NCI-H524 (cell line): ENCODE measurements around the gene STAG2.
A peak's percentile ranks its signal among the peaks of the same experiment; 100 is the strongest.
"Not testable (repeated sequence)": the region's sequence is repeated elsewhere in the genome, so short reads cannot be mapped to it uniquely, and the experiment has no call there.

ENCODE experiments used
- DNase-seq, 2 experiments: peaks; one replicate each; lab custom pipeline; 2025; lab: John Stamatoyannopoulos, UW

Gene STAG2

DNA sequence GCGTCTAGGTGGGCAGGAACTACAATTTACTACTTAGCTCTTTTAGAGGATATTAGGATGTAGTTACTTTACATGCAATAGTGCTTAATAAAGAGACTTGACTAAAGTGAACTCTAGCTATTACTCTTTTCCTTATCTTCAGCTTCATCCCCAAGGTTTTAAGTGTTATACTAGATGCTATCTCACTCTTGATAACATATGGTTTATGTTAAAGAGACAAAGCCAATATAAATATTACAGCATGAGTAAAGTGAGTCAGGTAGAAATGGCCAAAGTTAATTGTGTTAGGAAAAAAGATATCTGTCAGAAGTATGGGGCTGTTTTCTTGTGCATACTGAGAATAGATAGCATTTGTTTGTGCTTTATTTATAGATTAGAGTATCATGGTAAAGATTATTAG lies 80.5 kb downstream of the STAG2 start:
- no peak for DNase-seq

DNA sequence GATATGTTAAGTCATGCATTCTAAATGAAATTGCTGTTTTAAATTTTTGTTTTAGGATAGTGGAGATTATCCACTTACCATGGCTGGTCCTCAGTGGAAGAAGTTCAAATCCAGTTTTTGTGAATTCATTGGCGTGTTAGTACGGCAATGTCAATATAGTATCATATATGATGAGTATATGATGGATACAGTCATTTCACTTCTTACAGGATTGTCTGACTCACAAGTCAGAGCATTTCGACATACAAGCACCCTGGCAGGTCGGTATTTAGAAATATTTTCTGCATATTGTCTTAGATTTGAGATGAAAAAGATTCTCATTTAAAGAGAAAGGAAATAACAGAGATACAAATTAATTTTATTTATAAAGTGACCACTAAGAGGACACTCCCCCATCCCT lies 83.6 kb downstream of the STAG2 start:
- DNase-seq: no peak

DNA sequence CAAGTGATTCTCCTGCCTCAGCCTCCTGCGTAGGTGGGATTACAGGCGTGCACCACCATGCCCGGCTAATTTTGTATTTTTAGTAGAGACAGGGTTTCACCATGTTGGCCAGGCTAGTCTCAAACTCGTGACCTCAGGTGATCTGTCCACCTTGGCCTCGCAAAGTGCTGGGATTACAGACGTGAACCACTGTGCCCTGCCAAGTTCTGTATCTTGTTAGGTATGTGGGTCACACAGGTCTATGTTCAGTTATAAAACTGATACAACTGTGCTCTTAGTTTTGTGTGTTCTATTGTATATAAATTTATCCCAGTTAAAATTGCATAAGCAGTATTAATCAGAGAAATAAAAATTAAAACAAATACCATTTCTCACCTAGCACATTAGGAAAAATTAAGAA lies 122.9 kb downstream of the STAG2 start:
- not testable (repeated sequence) for DNase-seq

DNA sequence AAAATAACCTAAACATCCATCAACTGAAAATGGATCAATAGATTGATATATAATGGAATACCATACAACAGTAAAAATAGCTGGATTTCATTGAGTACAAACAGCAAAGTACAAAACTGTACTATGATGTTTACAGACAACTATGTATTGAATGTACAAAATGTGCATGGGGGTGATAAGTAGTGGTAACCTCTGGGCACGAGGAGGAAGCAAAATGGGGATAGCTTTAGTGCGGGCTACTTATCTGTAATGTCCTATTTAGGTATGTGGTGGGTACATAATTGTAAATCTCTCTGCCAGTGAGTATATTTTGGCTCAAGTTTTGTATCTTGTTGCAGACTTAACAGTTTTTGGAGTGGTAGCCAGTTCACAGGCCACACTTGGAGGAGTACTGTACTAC lies 123.6 kb downstream of the STAG2 start:
- no peak for DNase-seq

DNA sequence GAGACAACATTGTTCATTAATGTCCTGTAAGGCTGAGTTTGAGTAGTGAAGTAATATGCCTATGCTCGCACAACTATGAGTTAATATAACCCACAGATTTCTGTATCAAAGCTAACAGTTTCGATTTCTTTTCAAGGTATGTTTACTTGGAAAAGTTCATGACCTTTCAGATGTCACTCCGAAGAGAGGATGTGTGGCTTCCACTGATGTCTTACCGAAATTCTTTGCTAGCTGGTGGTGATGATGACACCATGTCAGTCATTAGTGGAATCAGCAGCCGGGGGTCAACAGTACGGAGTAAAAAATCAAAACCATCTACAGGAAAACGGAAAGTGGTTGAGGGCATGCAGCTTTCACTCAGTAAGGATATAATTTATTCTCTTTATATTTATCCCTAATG lies 124.9 kb downstream of the STAG2 start:
- DNase-seq: no peak

DNA sequence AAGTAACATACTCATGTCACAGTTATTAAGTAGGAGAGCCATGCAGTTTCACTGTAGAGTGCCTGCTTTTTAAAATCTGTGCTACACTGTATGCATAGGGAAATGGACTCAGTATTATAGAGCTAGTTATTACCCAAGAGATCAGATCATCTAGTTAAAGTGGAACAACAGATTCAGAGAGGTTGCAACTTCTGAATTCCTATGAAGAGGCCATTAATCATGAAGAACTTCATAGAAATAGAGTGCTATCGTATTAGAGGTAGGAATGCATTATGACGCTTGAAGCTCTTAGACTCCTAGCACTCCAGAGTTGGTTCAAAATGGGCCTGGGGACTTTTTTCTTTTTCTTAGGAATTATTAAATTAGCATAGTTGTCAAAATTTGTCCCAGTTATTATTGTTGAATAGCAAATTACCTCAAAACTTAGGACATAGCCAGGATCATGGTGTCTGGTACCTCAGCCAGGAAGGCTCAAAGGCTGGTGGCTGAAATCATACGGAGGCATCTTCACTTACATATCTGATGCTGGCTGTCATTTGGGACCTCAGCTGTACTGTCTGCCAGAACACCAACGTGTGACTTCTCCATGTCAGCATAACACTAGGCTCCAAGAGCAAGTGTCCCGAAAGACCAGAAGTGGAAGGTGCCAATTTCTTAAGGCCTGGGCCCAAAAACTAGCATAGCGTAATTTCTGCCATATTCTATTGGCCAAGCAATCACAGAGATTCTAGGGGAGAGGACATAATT lies 125.7 kb downstream of the STAG2 start:
- no peak for DNase-seq

- no peak for DNase-seq
Measured at GRCh38 chrX:124093222-124093621, 131.7 kb downstream of the STAG2 start.

DNA sequence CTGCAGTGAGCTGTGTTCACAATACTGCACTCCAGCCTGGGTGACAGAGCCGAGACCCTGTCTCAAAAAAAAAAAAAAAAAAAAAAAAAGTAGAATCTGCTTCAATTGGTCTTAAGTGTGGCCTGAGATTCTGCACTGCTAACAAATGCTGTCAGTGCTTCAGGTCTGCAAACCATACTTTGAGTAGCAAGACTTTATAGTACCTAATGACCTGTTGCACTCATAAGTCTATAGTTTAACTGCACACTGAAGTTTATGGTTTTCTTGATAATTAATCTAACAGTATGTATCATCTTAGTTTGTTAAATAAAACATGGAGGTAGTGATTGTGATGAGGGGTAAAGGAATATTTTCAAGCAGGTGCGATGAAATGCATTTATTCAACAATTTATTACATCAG lies 135.6 kb downstream of the STAG2 start:
- DNase-seq: no peak

GRCh38 chrX:124098089-124098488 lies 136.6 kb downstream of the STAG2 start:
- DNase-seq: peak in 1 of 2 experiments; percentile 32

GRCh38 chrX:124103966-124104365 lies 142.5 kb downstream of the STAG2 start:
- no peak for DNase-seq

- DNase-seq: not testable (repeated sequence)
Measured at GRCh38 chrX:124104512-124104911, 143.0 kb downstream of the STAG2 start.

DNA sequence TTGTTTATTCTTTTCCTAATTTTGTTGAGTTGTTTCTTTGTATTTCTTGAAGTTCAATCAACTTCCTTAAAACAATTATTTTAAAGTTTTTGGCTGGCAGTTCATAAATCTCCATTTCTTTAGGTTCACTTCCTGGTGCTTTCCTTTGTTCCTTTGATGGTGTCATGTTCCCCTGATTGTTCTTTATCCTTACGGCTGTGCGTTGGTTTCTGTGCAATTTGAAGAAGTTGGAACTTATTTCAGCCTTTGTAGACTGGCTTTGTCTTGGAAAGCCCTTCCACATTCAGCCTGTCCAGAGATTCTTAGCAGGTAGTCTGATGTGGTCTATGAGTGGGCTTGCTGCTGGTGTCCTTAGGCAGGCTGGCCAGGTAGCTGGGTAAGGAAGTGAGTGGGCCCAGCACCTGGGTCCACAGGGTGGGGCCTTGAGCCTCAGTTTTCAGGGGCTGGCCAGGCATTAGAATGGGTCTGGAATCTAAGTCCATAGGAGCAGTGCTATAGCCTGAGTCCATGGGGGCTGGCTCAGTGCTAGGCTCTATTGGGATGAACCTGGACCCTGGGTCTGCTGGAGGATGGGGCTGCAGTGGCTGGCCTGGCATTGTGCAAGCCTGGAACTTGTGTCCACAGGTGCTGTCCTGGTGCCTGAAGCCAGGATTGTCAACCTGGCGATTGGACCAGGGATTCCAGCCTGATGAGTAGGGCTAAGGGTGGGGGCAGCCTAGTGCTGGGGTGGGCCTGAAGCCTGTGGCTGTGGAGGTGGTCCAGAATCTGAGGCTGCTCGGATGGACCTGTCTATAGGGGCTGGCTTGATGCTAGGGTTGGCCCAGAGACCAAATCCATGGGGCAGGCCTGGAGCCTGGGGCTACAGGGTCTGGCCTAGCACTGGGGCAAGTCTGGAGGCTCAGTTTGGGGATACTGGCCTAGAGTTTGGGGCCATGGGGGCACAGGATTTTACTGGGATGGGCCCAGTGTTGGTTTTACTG lies 152.4 kb downstream of the STAG2 start:
- DNase-seq: no peak

DNA sequence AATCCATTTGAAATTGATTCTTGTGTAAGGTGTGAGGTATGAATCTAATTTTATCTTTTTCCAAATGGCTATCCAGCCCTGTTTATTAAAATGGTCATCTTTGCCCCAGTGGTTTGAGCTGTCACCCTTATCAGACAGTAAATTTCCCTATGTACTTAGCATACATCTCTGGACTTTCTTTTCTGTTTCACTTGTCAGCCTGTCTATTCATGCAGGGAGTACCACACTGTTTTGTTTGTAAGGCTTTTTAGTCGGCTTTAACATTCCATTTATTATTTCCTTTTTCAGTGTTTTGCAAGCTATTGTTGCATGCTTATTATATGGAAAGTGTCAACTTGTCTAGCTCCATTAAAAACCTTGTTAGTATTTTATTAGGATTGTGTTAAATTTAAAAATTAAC lies 155.8 kb downstream of the STAG2 start:
- no peak for DNase-seq

- DNase-seq: no peak
Measured at GRCh38 chrX:124125471-124125870, 164.0 kb downstream of the STAG2 start.

DNA sequence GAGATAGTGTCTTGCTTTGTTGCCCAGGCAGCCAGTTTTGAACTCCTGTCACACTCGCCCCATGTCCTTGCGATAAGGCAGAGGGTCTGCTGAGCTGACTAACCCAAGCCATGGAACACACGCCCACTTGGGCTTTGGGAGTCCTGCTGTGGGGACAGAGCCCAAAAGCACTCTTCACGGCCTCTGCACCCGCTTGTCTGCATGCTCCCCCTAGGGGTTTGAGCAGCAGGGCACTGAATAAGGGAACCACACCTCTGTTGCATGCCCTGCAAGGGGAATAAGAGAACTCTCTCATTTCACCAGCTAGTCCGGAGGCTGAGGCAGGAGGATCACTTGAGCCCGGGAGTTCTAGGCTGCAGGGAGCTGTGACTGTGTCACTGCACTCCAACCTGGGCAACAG lies 166.0 kb downstream of the STAG2 start:
- peak; percentile 27 to 55 for DNase-seq

DNA sequence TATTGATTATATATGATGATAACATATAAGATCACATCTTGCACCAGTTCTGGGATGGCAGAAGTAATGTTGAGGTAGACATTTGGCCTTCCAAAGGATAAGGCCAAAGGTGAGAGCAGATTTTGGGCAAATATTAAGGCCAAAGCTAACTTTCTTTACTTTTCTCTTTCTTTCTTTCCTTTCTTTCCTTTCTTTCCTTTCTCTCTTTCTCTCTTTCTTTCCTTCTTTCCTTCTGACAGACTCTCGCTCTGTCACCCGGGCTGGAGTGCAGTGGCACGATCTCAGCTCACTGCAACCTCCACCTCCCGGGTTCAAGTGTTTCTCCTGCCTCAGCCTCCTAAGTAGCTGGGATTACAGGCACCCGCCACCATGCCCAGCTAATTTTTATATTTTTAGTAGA lies 170.9 kb downstream of the STAG2 start:
- not testable (repeated sequence) for DNase-seq

DNA sequence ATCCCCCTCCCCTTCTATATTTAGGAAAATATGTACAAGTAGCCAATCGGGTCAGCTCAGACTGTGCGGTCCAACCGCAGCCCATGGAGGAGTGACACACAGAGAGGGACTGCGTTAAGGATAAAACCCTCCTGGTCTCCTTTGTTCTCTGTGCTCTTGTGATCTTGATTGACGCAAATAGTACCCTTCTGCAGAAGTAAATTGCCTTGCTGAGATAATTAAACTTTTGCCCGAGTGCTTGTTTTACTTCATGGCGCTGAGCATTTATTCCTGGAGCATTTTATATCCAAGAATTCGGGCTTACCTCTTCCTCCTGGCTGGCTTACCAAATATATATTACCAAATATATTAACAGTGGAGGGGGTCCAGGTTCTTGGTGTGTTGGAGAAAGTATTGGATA lies 184.2 kb downstream of the STAG2 start:
- no peak for DNase-seq

GRCh38 chrX:124151195-124151594 lies 189.7 kb downstream of the STAG2 start:
- no peak for DNase-seq
